Epithelial cell of proximal tubule (primary cell): ENCODE measurements around the gene KATNAL2. TPM values are rescaled to one million over a fixed set of nuclear protein-coding genes. Genes with fewer than 3 reads are reported as not detected.

Experiments used
- DNase-seq: peaks from one replicate; pipeline ENCODE4 v3.0.0-alpha.2; 2011; ENCODE audit warnings: low read depth
- H3K4me3 ChIP-seq: 2 replicates; pipeline ENCODE4 v1.5.1; 2011; ENCODE audit warnings: low read depth, mild to moderate bottlenecking, low read length
- CTCF ChIP-seq: conservative IDR thresholded peaks from 2 replicates; pipeline ENCODE4 v1.5.1; 2012; ENCODE audit warnings: low read depth, mild to moderate bottlenecking, low read length
- total RNA-seq: library from RNA; depleted of rRNA; stranded (reverse); fragments of >200 nt; gene quantifications from 2 replicates; pipeline ENCODE4 v1.2.3, GENCODE V29; 2015

Gene KATNAL2
- total RNA-seq, 1 donor from 2014 or later, result 0.06 TPM

GRCh38 chr18:47146206-47146605 is 228.8 kb downstream of the KATNAL2 start:
- no peak for TF ChIP-seq CTCF
- no peak for DNase-seq
- no peak overlapping the region for H3K4me3 ChIP-seq

GRCh38 chr18:47149457-47150028 is 232.1 kb downstream of the KATNAL2 start:
- H3K4me3 ChIP-seq, result peak overlapping the region; percentile 89
- TF ChIP-seq CTCF, result no peak
- no peak for DNase-seq

- DNase-seq, result no peak
- peak within 1 kb of the TSS; percentile 89 for H3K4me3 ChIP-seq
- no peak for TF ChIP-seq CTCF
Measured at GRCh38 chr18:47150029-47150823, 232.8 kb downstream of the KATNAL2 start, which contains the start of gene HDHD2. TSS of gene HDHD2 (minus strand) at chr18:47150500. CDS start at chr18:47136439, 14,061 bp downstream.

GRCh38 chr18:47150824-47151366 is 233.5 kb downstream of the KATNAL2 start:
- TF ChIP-seq CTCF, result no peak
- peak overlapping the region; percentile 89 for H3K4me3 ChIP-seq
- DNase-seq, result no peak

- peak overlapping the region; percentile 89 for H3K4me3 ChIP-seq
- DNase-seq, result no peak
- TF ChIP-seq CTCF, result no peak
Measured at GRCh38 chr18:47151439-47151838, 234.0 kb downstream of the KATNAL2 start.

Other genes starting within 250 kb of the KATNAL2 start
- gene ST8SIA5, start 160.5 kb upstream of the KATNAL2 start, total RNA-seq, result not detected in 2 replicates
- gene PIAS2, start 95 bp upstream of the KATNAL2 start, total RNA-seq, result 14.0 and 16.8 TPM in 2 replicates
- gene ELOA2, start 118.0 kb downstream of the KATNAL2 start, total RNA-seq, result not detected in 2 replicates
- gene HDHD2, start 232.9 kb downstream of the KATNAL2 start, total RNA-seq, result 10.6 and 18.2 TPM in 2 replicates